NCI-H460 (cell line): ENCODE results near the gene ZNF423. TPM values are rescaled to one million over a fixed set of nuclear protein-coding genes. Genes with fewer than 3 reads are reported as not detected.

Source experiments
- DNase-seq: peaks from one replicate; pipeline ENCODE4 v3.0.0-alpha.2; 2016; ENCODE audit warnings: low read depth; ENCODE audit errors: extremely low read depth
- total RNA-seq: library from RNA; depleted of rRNA; stranded (reverse); fragments of >200 nt; shearing (Covaris generic); gene quantifications from 2 replicates; pipeline ENCODE4 v1.2.3, GENCODE V29; 2014

Gene ZNF423
- total RNA-seq, 1 experiment from 2014 or later: not detected

GRCh38 chr16:49795513-49795912 lies 60.4 kb downstream of the ZNF423 start:
- no peak for DNase-seq

- no peak for DNase-seq
These were observed 62.7 kb downstream of the ZNF423 start for GRCh38 chr16:49793244-49793643.

- no peak for DNase-seq
These were observed 66.3 kb downstream of the ZNF423 start for GRCh38 chr16:49789616-49790015.

- DNase-seq: no peak
These were observed 66.9 kb downstream of the ZNF423 start for GRCh38 chr16:49788986-49789385.

- no peak for DNase-seq
These were observed 67.3 kb downstream of the ZNF423 start for GRCh38 chr16:49788572-49788971.

- no peak for DNase-seq
These were observed 68.9 kb downstream of the ZNF423 start for GRCh38 chr16:49786926-49787557.

GRCh38 chr16:49785970-49786369 lies 69.9 kb downstream of the ZNF423 start:
- no peak for DNase-seq

GRCh38 chr16:49782405-49782804 lies 73.5 kb downstream of the ZNF423 start:
- no peak for DNase-seq

- DNase-seq: no peak
These were observed 74.5 kb downstream of the ZNF423 start for GRCh38 chr16:49781401-49781800.

GRCh38 chr16:49780433-49780832 lies 75.5 kb downstream of the ZNF423 start:
- DNase-seq: no peak

- no peak for DNase-seq
These were observed 75.9 kb downstream of the ZNF423 start for GRCh38 chr16:49779979-49780378.

- no peak for DNase-seq
These were observed 77.5 kb downstream of the ZNF423 start for GRCh38 chr16:49778202-49778930.

GRCh38 chr16:49776734-49777133 lies 79.2 kb downstream of the ZNF423 start:
- DNase-seq: no peak

- DNase-seq: no peak
These were observed 79.8 kb downstream of the ZNF423 start for GRCh38 chr16:49776085-49776595.

- DNase-seq: no peak
These were observed 80.3 kb downstream of the ZNF423 start for GRCh38 chr16:49775581-49775980.

GRCh38 chr16:49775018-49775417 lies 80.9 kb downstream of the ZNF423 start:
- no peak for DNase-seq

GRCh38 chr16:49773534-49774475 lies 82.1 kb downstream of the ZNF423 start:
- DNase-seq: no peak

GRCh38 chr16:49767998-49768397 lies 87.9 kb downstream of the ZNF423 start:
- DNase-seq: no peak

GRCh38 chr16:49767414-49767813 lies 88.5 kb downstream of the ZNF423 start:
- DNase-seq: no peak

GRCh38 chr16:49766225-49766624 lies 89.7 kb downstream of the ZNF423 start:
- DNase-seq: no peak

GRCh38 chr16:49763826-49764225 lies 92.1 kb downstream of the ZNF423 start:
- DNase-seq: no peak
